ENCODE results near the gene APLP1. TPM values are rescaled to one million over a fixed set of nuclear protein-coding genes. Genes with fewer than 3 reads are reported as not detected.

Gene APLP1
- total RNA-seq, 1 donor from 2014 or later, result 2.1 TPM

- Histone ChIP-seq H3K36me3 (ENCODE audit: control insufficient read depth in 3 of 3, insufficient read depth in 3 of 3, low read length in 3 of 3) (peaks cover 0 to 2% (median 0%) of the 10 kb centered on the region in 3 donors), H3K27me3 (ENCODE audit: control insufficient read depth in 3 of 3, insufficient read depth in 3 of 3, low read length in 3 of 3) (peaks cover 0 to 4% (median 3%) of the 10 kb centered on the region in 3 donors), H3K9ac (ENCODE audit: low read depth in 1 of 3, low read length in 3 of 3) (no peak overlapping the region), H3K9me3 (ENCODE audit: control insufficient read depth in 3 of 3, low read length in 3 of 3) (peaks cover 0 to 6% (median 3%) of the 10 kb centered on the region in 3 donors), H3K4me1 (ENCODE audit: control insufficient read depth in 3 of 3, insufficient read depth in 3 of 3, low read length in 3 of 3) (peaks cover 7 to 13% (median 8%) of the 10 kb centered on the region in 3 donors), H3K4me3 (ENCODE audit: low read length in 3 of 3) (no peak overlapping the region), H3K27ac (ENCODE audit: low read depth, low read length) (no peak overlapping the region)
Observed at GRCh38 chr19:35928507-35928906, 60.1 kb downstream of the APLP1 start.

Small RNA genes lying within 50 kb of the gene (small RNA-seq; reads per million reads assigned to genes)
- not detected for gene RN7SL402P

Other genes starting within 250 kb of the APLP1 start
- 20.9 TPM for gene RBM42, start 239.5 kb upstream of the APLP1 start, total RNA-seq
- 2.1 TPM for gene ETV2, start 226.8 kb upstream of the APLP1 start, total RNA-seq
- gene COX6B1, start 220.3 kb upstream of the APLP1 start, total RNA-seq, result 368 TPM
- not detected for gene UPK1A, start 202.1 kb upstream of the APLP1 start, total RNA-seq
- not detected for gene ZBTB32, start 164.0 kb upstream of the APLP1 start, total RNA-seq
- gene KMT2B, start 150.6 kb upstream of the APLP1 start, total RNA-seq, result 5.7 TPM
- 3.1 TPM for gene IGFLR1, start 126.1 kb upstream of the APLP1 start, total RNA-seq
- 3.7 TPM for gene U2AF1L4, start 123.2 kb upstream of the APLP1 start, total RNA-seq
- 7.8 TPM for gene PSENEN, start 122.9 kb upstream of the APLP1 start, total RNA-seq
- 3.1 TPM for gene LIN37, start 120.0 kb upstream of the APLP1 start, total RNA-seq
- gene HSPB6, start 111.5 kb upstream of the APLP1 start, total RNA-seq, result 52.7 TPM
- gene PROSER3, start 110.4 kb upstream of the APLP1 start, total RNA-seq, result 1.0 TPM
- 1.0 TPM for gene ARHGAP33, start 93.0 kb upstream of the APLP1 start, total RNA-seq
- gene PRODH2, start 55.7 kb upstream of the APLP1 start, total RNA-seq, result not detected
- under 0.01 TPM for gene NPHS1, start 16.1 kb upstream of the APLP1 start, total RNA-seq
- gene KIRREL2, start 11.7 kb upstream of the APLP1 start, total RNA-seq, result not detected
- 3.7 TPM for gene NFKBID, start 32.0 kb downstream of the APLP1 start, total RNA-seq
- gene HCST, start 34.0 kb downstream of the APLP1 start, total RNA-seq, result 1.6 TPM
- gene TYROBP, start 39.7 kb downstream of the APLP1 start, total RNA-seq, result 9.9 TPM
- 0.52 TPM for gene LRFN3, start 67.8 kb downstream of the APLP1 start, total RNA-seq
- 8.4 TPM for gene SDHAF1, start 126.6 kb downstream of the APLP1 start, total RNA-seq
- not detected for gene SYNE4, start 140.2 kb downstream of the APLP1 start, total RNA-seq
- 4.7 TPM for gene ALKBH6, start 145.6 kb downstream of the APLP1 start, total RNA-seq
- 1.0 TPM for gene CLIP3, start 164.3 kb downstream of the APLP1 start, total RNA-seq
- 2.1 TPM for gene THAP8, start 185.7 kb downstream of the APLP1 start, total RNA-seq
- 2.1 TPM for gene WDR62, start 186.3 kb downstream of the APLP1 start, total RNA-seq
- gene OVOL3, start 242.6 kb downstream of the APLP1 start, total RNA-seq, result not detected
- gene POLR2I, start 246.3 kb downstream of the APLP1 start, total RNA-seq, result 121 TPM
- gene TBCB, start 246.9 kb downstream of the APLP1 start, total RNA-seq, result 97.6 TPM